ENCODE measurements around the gene ETV5.
"Not testable (repeated sequence)": the region's sequence is repeated elsewhere in the genome, so short reads cannot be mapped to it uniquely, and the experiment has no call there.

Gene ETV5

GRCh38 chr3:186053954-186054791 lies 54.7 kb downstream of the ETV5 start:
- no peak for TF ChIP-seq ZNF274 (IDR thresholded peaks at IDR 0.05; ENCODE audit: low read depth, low read length)
- H3K4me3 ChIP-seq (ENCODE audit: low read length) = no peak overlapping the region

GRCh38 chr3:186052096-186052840 lies 56.6 kb downstream of the ETV5 start:
- no peak for TF ChIP-seq ZNF274 (IDR thresholded peaks at IDR 0.05; ENCODE audit: low read depth, low read length)
- H3K4me3 ChIP-seq (ENCODE audit: low read length) = no peak overlapping the region

GRCh38 chr3:186049001-186049400 lies 59.9 kb downstream of the ETV5 start:
- no peak for TF ChIP-seq ZNF274 (IDR thresholded peaks at IDR 0.05; ENCODE audit: low read depth, low read length)
- H3K4me3 ChIP-seq (ENCODE audit: low read length) = no peak overlapping the region

- TF ChIP-seq ZNF274 (IDR thresholded peaks at IDR 0.05; ENCODE audit: low read depth, low read length) = no peak
- H3K4me3 ChIP-seq (ENCODE audit: low read length) = no peak overlapping the region
Measured at GRCh38 chr3:186048119-186048518, 60.8 kb downstream of the ETV5 start.

- no peak for TF ChIP-seq ZNF274 (IDR thresholded peaks at IDR 0.05; ENCODE audit: low read depth, low read length)
Measured at GRCh38 chr3:186046838-186047237, 62.1 kb downstream of the ETV5 start.

GRCh38 chr3:186044968-186045367 lies 63.9 kb downstream of the ETV5 start:
- no peak for TF ChIP-seq ZNF274 (IDR thresholded peaks at IDR 0.05; ENCODE audit: low read depth, low read length)

More at GRCh38 chr3:186046838-186047237, 62.1 kb downstream of the ETV5 start:
- H3K4me3 ChIP-seq (ENCODE audit: low read length) = no peak overlapping the region

GRCh38 chr3:186044427-186044826 lies 64.5 kb downstream of the ETV5 start:
- no peak for TF ChIP-seq ZNF274 (IDR thresholded peaks at IDR 0.05; ENCODE audit: low read depth, low read length)
- no peak overlapping the region for H3K4me3 ChIP-seq (ENCODE audit: low read length)

More at GRCh38 chr3:186044968-186045367, 63.9 kb downstream of the ETV5 start:
- no peak overlapping the region for H3K4me3 ChIP-seq (ENCODE audit: low read length)

- H3K4me3 ChIP-seq (ENCODE audit: low read length) = no peak overlapping the region
- TF ChIP-seq ZNF274 (IDR thresholded peaks at IDR 0.05; ENCODE audit: low read depth, low read length) = no peak
Measured at GRCh38 chr3:186042521-186043202, 66.2 kb downstream of the ETV5 start.

- TF ChIP-seq ZNF274 (IDR thresholded peaks at IDR 0.05; ENCODE audit: low read depth, low read length) = no peak
- no peak overlapping the region for H3K4me3 ChIP-seq (ENCODE audit: low read length)
Measured at GRCh38 chr3:186042036-186042435, 66.9 kb downstream of the ETV5 start.

GRCh38 chr3:186038360-186038759 lies 70.5 kb downstream of the ETV5 start:
- no peak overlapping the region for H3K4me3 ChIP-seq (ENCODE audit: low read length)
- TF ChIP-seq ZNF274 (IDR thresholded peaks at IDR 0.05; ENCODE audit: low read depth, low read length) = no peak

- no peak for TF ChIP-seq ZNF274 (IDR thresholded peaks at IDR 0.05; ENCODE audit: low read depth, low read length)
- H3K4me3 ChIP-seq (ENCODE audit: low read length) = no peak overlapping the region
Measured at GRCh38 chr3:186035277-186035676, 73.6 kb downstream of the ETV5 start.

- no peak overlapping the region for H3K4me3 ChIP-seq (ENCODE audit: low read length)
- no peak for TF ChIP-seq ZNF274 (IDR thresholded peaks at IDR 0.05; ENCODE audit: low read depth, low read length)
Measured at GRCh38 chr3:186032321-186032720, 76.6 kb downstream of the ETV5 start.

- not testable (repeated sequence) for H3K4me3 ChIP-seq (ENCODE audit: low read length)
Measured at GRCh38 chr3:186025993-186026392, 82.9 kb downstream of the ETV5 start.

GRCh38 chr3:186025161-186025560 lies 83.7 kb downstream of the ETV5 start:
- H3K4me3 ChIP-seq (ENCODE audit: low read length) = no peak overlapping the region

More at GRCh38 chr3:186025161-186025560, 83.7 kb downstream of the ETV5 start:
- TF ChIP-seq ZNF274 (IDR thresholded peaks at IDR 0.05; ENCODE audit: low read depth, low read length) = no peak

All from GM08714 (cell line).